Natural killer cell (primary cell): ENCODE measurements around the gene DOCK1. TPM values are rescaled to one million over a fixed set of nuclear protein-coding genes. Genes with fewer than 3 reads are reported as not detected.

Experiments used
- ATAC-seq, 3 donors: fragments of 150-1000 bp in 2 of 3; fragments of 200-7000 bp in 1 of 3; cut with Tn5 transposase; 1 replicate in 1 of 3; 2 replicates in 2 of 3; pipeline ENCODE4 v1.10.0; 2021; ENCODE audit warnings: mild to moderate bottlenecking in 2 of 3, moderate library complexity in 2 of 3
- DNase-seq, 2 donors: peaks; one replicate each; pipeline versions ENCODE4 v3.0.0 to v3.0.0-alpha.2; 2013 to 2021; ENCODE audit warnings: mixed read lengths in 1 of 2
- H3K27ac ChIP-seq: one replicate; pipeline ENCODE4 v1.5.1; 2013; ENCODE audit warnings: mild to moderate bottlenecking, low read length
- H3K27me3 ChIP-seq: one replicate; pipeline ENCODE4 v1.6.1; 2013; ENCODE audit warnings: low read length; ENCODE audit not compliant: control insufficient read depth, insufficient read depth
- H3K36me3 ChIP-seq: one replicate; pipeline ENCODE4 v1.6.1; 2013; ENCODE audit warnings: low read length; ENCODE audit not compliant: control insufficient read depth, insufficient read depth
- H3K4me1 ChIP-seq: one replicate; pipeline ENCODE4 v1.6.1; 2013; ENCODE audit warnings: low read length; ENCODE audit not compliant: control insufficient read depth, insufficient read depth
- H3K4me3 ChIP-seq: one replicate; pipeline ENCODE4 v1.5.1; 2013; ENCODE audit warnings: low read length
- H3K9me3 ChIP-seq: one replicate; pipeline ENCODE4 v1.6.1; 2013; ENCODE audit warnings: low read length; ENCODE audit not compliant: control insufficient read depth, insufficient read depth
- H3K27ac Mint-ChIP-seq, 2 donors: one replicate each; pipeline ENCODE4 v1.8.0; 2022; ENCODE audit warnings: mild to moderate bottlenecking in 2 of 2, mixed read lengths in 2 of 2, moderate library complexity in 1 of 2
- H3K27me3 Mint-ChIP-seq, 2 donors: one replicate each; pipeline ENCODE4 v1.8.0; 2022; ENCODE audit warnings: low read depth in 2 of 2, mixed read lengths in 2 of 2
- H3K36me3 Mint-ChIP-seq: one replicate; pipeline ENCODE4 v1.8.0; 2022; ENCODE audit warnings: mixed read lengths
- H3K4me1 Mint-ChIP-seq, 2 donors: one replicate each; pipeline ENCODE4 v1.8.0; 2022; ENCODE audit warnings: mixed read lengths in 2 of 2
- H3K4me3 Mint-ChIP-seq: one replicate; pipeline ENCODE4 v1.8.0; 2022; ENCODE audit warnings: mild to moderate bottlenecking, moderate library complexity, mixed read lengths
- H3K9me3 Mint-ChIP-seq, 2 donors: one replicate each; pipeline ENCODE4 v1.8.0; 2022; ENCODE audit warnings: mixed read lengths in 2 of 2
- CTCF ChIP-seq: fragments of 200-600 bp; IDR thresholded peaks from one replicate; pipeline ENCODE4 v1.8.0; 2022; ENCODE audit warnings: antibody characterized with exemption
- WGBS: methylation state at CpG from one replicate; pipeline ENCODE4 v1.1.7; 2013; ENCODE audit warnings: missing lambda C conversion rate; ENCODE audit not compliant: insufficient coverage; 5-methylcytosine and 5-hydroxymethylcytosine counted together
- intact Hi-C: fragments of 100-400 bp; cut with micrococcal nuclease; formaldehyde crosslinking; loops from one replicate; pipeline ENCODE4 v1.14.2; 2022
- total RNA-seq, 4 donors: library from RNA; stranded (reverse); fragments of 120-200 nt in 1 of 4; gene quantifications; one replicate each; pipeline versions ENCODE4 v1.2.3 to v1.2.4, GENCODE V29; 2013 to 2022

Gene DOCK1
- total RNA-seq, 3 donors from 2014 or later (not counting 1 experiment from before 2014, with no cell fraction given): 0.07 to 0.12 (median 0.08) TPM

GRCh38 chr10:127318396-127318795 is 413.2 kb downstream of the DOCK1 start:
- Mint-ChIP-seq H3K27ac (no peak overlapping the region), H3K36me3 (no peaks in the 10 kb centered on the region), H3K4me3 (no peak overlapping the region), H3K9me3 (no peaks in the 10 kb centered on the region), H3K4me1 (peaks cover 0 to 17% of the 10 kb centered on the region in 2 donors), H3K27me3 (peaks cover 8 to 17% of the 10 kb centered on the region in 2 donors)
- TF ChIP-seq CTCF: no peak
- no peak for ATAC-seq
- H3K9me3 ChIP-seq: no peaks in the 10 kb centered on the region
- intact Hi-C loops: no loop called here
- no peak for DNase-seq
- no peaks in the 10 kb centered on the region for H3K36me3 ChIP-seq
- 76% methylated on average over 6 of the region's 6 CpGs for WGBS
- H3K27me3 ChIP-seq: no peaks in the 10 kb centered on the region
- H3K4me3 ChIP-seq: no peak overlapping the region
- H3K27ac ChIP-seq: no peak overlapping the region
- no peaks in the 10 kb centered on the region for H3K4me1 ChIP-seq

DNA sequence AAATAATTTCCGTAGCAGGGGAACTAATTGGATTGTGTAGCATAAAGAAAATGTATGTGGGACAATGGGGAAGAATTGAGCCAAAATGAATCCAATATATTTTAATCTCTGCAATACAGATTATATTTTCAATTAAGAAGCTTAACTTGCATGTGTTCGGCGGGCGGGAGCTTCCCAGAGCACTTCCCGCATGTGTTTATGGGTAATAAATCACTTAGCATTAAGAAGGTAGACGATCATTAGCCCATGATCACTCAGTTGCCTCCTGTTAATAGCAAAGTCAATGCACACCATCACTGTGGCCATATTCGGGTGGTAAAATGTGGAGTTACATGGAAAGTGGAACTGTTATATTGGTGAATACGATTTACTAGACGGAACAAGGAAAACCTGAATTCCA is 414.0 kb downstream of the DOCK1 start:
- ATAC-seq: no peak
- H3K27me3 Mint-ChIP-seq: peaks cover 5 to 9% of the 10 kb centered on the region in 2 donors
- Histone ChIP-seq H3K9me3 (no peaks in the 10 kb centered on the region), H3K4me3 (no peak overlapping the region), H3K27me3 (no peaks in the 10 kb centered on the region), H3K36me3 (no peaks in the 10 kb centered on the region), H3K4me1 (no peaks in the 10 kb centered on the region), H3K27ac (no peak overlapping the region)
- H3K36me3 Mint-ChIP-seq: no peaks in the 10 kb centered on the region
- no peak for DNase-seq
- no peak overlapping the region for H3K4me3 Mint-ChIP-seq
- peaks cover 0 to 17% of the 10 kb centered on the region in 2 donors for H3K4me1 Mint-ChIP-seq
- no peak overlapping the region for H3K27ac Mint-ChIP-seq
- TF ChIP-seq CTCF: no peak
- no peaks in the 10 kb centered on the region for H3K9me3 Mint-ChIP-seq
- 96% methylated on average over 7 of the region's 9 CpGs for WGBS
- intact Hi-C loops: no loop called here

DNA sequence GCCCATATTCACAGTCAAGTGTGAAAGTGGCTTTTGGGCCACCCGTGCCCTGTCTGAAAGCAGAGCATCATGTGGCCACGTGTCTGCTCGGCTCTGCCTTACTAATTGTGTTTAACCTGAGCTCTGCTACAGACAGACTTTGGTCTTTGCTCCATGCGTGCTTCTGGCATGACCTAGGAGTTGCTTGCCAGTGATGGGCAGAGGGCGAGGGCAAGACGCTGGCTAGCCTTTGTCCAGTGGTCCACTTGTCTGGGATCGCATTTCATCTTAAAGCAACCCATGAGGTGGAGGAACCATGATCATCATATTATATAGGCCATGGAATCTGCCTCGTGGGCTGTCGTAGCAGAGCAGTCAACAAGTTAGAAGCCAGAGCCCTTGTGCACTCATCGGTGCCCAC is 414.5 kb downstream of the DOCK1 start:
- Mint-ChIP-seq H3K27ac (no peak overlapping the region), H3K36me3 (no peaks in the 10 kb centered on the region), H3K4me3 (no peak overlapping the region), H3K27me3 (peaks cover 5 to 9% of the 10 kb centered on the region in 2 donors), H3K9me3 (no peaks in the 10 kb centered on the region), H3K4me1 (peaks cover 0 to 17% of the 10 kb centered on the region in 2 donors)
- Histone ChIP-seq H3K4me1 (no peaks in the 10 kb centered on the region), H3K4me3 (no peak overlapping the region), H3K36me3 (no peaks in the 10 kb centered on the region), H3K27ac (no peak overlapping the region), H3K27me3 (no peaks in the 10 kb centered on the region), H3K9me3 (no peaks in the 10 kb centered on the region)
- 95% methylated on average over 10 of the region's 10 CpGs for WGBS
- no peak for TF ChIP-seq CTCF
- no peak for DNase-seq
- ATAC-seq: no peak
- intact Hi-C loops: no loop called here

DNA sequence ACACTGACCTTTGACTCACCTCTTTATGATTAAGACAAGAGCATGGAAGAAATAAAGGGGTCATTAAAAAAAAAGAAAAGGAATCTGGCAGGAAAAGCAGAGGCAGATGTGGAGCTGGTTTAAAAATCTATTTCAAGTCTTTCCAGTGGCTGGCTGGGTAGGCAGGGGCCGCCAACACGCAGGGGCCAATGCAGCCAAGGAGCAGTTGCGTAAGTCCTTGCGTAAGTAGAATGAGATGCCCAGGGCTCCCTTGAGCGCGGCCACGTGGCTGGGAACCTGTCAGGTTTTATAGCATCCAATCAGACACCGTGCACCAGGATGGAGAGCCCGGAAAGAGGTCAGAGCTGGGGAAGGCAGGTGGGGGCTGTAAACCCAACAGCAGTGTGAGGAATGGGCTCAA is 414.9 kb downstream of the DOCK1 start:
- H3K4me1 Mint-ChIP-seq: peaks cover 0 to 17% of the 10 kb centered on the region in 2 donors
- intact Hi-C loops: no loop called here

More for the DNA sequence above, 414.9 kb downstream of the DOCK1 start:
- no peak for TF ChIP-seq CTCF
- Mint-ChIP-seq H3K27me3 (peaks cover 5 to 9% of the 10 kb centered on the region in 2 donors), H3K27ac (no peak overlapping the region), H3K9me3 (no peaks in the 10 kb centered on the region), H3K4me3 (no peak overlapping the region), H3K36me3 (no peaks in the 10 kb centered on the region)
- WGBS: 87% methylated on average over 9 of the region's 9 CpGs
- DNase-seq (no peak), ATAC-seq (no peak)
- no peaks in the 10 kb centered on the region for H3K9me3 ChIP-seq
- no peaks in the 10 kb centered on the region for H3K36me3 ChIP-seq
- H3K27me3 ChIP-seq: no peaks in the 10 kb centered on the region
- H3K4me1 ChIP-seq: no peaks in the 10 kb centered on the region
- H3K27ac ChIP-seq: no peak overlapping the region
- no peak overlapping the region for H3K4me3 ChIP-seq
